ENCODE measurements around the gene ABCC11.

ABCC11 gene

DNA sequence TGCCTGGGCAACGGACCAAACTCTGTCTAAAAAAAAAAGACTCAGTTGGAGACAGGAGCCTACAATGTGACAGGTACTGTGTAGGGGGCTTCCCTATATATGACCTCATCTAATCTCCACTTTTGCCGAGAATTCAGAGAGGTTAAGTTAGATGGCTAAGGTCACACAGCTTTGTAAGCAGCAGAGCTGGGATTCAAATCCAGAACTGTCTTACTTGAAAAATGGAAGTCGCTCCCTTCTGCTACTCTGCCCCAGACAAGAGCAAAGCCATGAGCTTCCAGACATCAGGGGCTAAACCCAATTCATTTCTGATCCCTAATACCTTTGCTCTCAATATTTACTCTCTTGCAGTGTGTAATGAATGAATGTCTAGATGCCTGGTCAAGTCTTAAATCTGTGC is 50.0 kb downstream of the ABCC11 start:
- no peak overlapping the region for H4K12ac ChIP-seq (ENCODE audit: low read depth, low read length)
- H3K79me2 ChIP-seq (ENCODE audit: control insufficient read depth, insufficient read depth, low read length, poor library complexity): no peaks in the 10 kb centered on the region
- no peak overlapping the region for H2BK120ac ChIP-seq (ENCODE audit: insufficient read depth, low read length, poor library complexity)
- H3K18ac ChIP-seq (ENCODE audit: low read length): no peak overlapping the region
- H3K14ac ChIP-seq (ENCODE audit: low read length): no peak overlapping the region
- H3K36me3 ChIP-seq (ENCODE audit: control insufficient read depth in 1 of 2, insufficient read depth in 2 of 2, low read length in 2 of 2): no peaks in the 10 kb centered on the region
- H2AK5ac ChIP-seq (ENCODE audit: low read length): no peak overlapping the region
- no peak overlapping the region for H3K4ac ChIP-seq (ENCODE audit: low read depth, low read length)
- no peak overlapping the region for H3K23ac ChIP-seq (ENCODE audit: low read length)
- H2AFZ ChIP-seq (ENCODE audit: insufficient read depth, low read length, poor library complexity): no peak overlapping the region
- DNase-seq: no peak
- H3K4me1 ChIP-seq (ENCODE audit: control insufficient read depth in 1 of 2, insufficient read depth in 2 of 2, low read length in 2 of 2): no peaks in the 10 kb centered on the region
- H3K27ac ChIP-seq (ENCODE audit: low read depth, low read length): no peak overlapping the region
- H3K9ac ChIP-seq (ENCODE audit: low read length): no peak overlapping the region
- H3K9me3 ChIP-seq (ENCODE audit: insufficient read depth, low read depth, low read length): no peaks in the 10 kb centered on the region
- H3K27me3 ChIP-seq (ENCODE audit: insufficient read depth, low read length): no peaks in the 10 kb centered on the region
- H3K4me2 ChIP-seq (ENCODE audit: low read length): no peak overlapping the region
- H3K4me3 ChIP-seq (ENCODE audit: low read depth, low read length): no peak overlapping the region
- no peak overlapping the region for H4K91ac ChIP-seq (ENCODE audit: low read depth, low read length)
- H4K8ac ChIP-seq (ENCODE audit: low read depth, low read length): no peak overlapping the region
- no CpG with 5 or more reads among the region's 3 CpGs for WGBS (ENCODE audit: extremely low coverage, insufficient coverage, insufficient read length)
- no peaks in the 10 kb centered on the region for H3K79me1 ChIP-seq (ENCODE audit: low read length)
- H2BK12ac ChIP-seq (ENCODE audit: low read length): no peak overlapping the region
- H2BK5ac ChIP-seq (ENCODE audit: low read depth, low read length, poor library complexity): no peak overlapping the region

DNA sequence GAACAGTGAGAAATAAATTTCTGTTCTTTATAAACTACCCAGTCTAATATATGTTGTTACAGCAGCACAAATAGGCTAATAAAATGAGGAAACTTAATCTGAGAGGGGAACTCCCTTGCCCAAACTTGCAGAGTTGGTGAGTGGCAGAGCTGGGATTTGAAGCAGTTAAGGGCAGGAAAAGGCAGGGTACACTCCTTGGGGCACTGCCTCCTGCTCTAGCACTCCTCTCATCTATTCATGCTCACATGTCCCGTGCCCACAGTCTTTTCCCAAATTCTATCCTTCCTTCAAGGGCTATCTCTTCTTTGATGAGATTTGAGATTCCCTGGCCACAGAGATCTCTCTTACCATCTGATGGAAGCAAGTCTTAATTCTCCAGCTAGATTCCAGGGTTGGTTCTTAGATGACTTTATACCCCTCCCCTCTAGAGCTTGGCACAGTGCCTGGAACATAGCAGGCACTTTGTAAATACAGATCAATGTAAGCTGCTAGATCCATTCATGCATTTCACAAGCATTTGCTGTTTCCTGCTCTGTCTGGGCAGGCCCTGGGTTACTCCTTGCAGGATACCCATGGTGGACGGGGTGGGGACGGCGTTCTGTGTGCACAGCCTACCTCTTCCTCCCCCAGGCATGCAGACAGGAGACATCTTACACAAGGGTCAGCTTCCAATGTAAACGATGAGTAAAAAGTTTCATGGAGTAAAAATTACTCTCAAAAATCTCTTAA is 52.3 kb downstream of the ABCC11 start:
- no peaks in the 10 kb centered on the region for H3K79me2 ChIP-seq (ENCODE audit: control insufficient read depth, insufficient read depth, low read length, poor library complexity)
- no peak overlapping the region for H4K8ac ChIP-seq (ENCODE audit: low read depth, low read length)
- no peak for DNase-seq
- H2BK12ac ChIP-seq (ENCODE audit: low read length): no peak overlapping the region
- no peaks in the 10 kb centered on the region for H3K79me1 ChIP-seq (ENCODE audit: low read length)
- H3K23ac ChIP-seq (ENCODE audit: low read length): no peak overlapping the region
- H3K4me1 ChIP-seq (ENCODE audit: control insufficient read depth in 1 of 2, insufficient read depth in 2 of 2, low read length in 2 of 2): no peaks in the 10 kb centered on the region
- H2BK120ac ChIP-seq (ENCODE audit: insufficient read depth, low read length, poor library complexity): no peak overlapping the region
- H2AK5ac ChIP-seq (ENCODE audit: low read length): no peak overlapping the region
- no peak overlapping the region for H3K4me3 ChIP-seq (ENCODE audit: low read depth, low read length)
- H3K27me3 ChIP-seq (ENCODE audit: insufficient read depth, low read length): no peaks in the 10 kb centered on the region
- WGBS (ENCODE audit: extremely low coverage, insufficient coverage, insufficient read length): no CpG with 5 or more reads among the region's 5 CpGs
- no peak overlapping the region for H3K18ac ChIP-seq (ENCODE audit: low read length)
- no peak overlapping the region for H3K9ac ChIP-seq (ENCODE audit: low read length)
- H2AFZ ChIP-seq (ENCODE audit: insufficient read depth, low read length, poor library complexity): no peak overlapping the region
- no peak overlapping the region for H3K27ac ChIP-seq (ENCODE audit: low read depth, low read length)
- H3K36me3 ChIP-seq (ENCODE audit: control insufficient read depth in 1 of 2, insufficient read depth in 2 of 2, low read length in 2 of 2): no peaks in the 10 kb centered on the region
- H3K14ac ChIP-seq (ENCODE audit: low read length): no peak overlapping the region
- no peak overlapping the region for H3K4ac ChIP-seq (ENCODE audit: low read depth, low read length)
- H4K12ac ChIP-seq (ENCODE audit: low read depth, low read length): no peak overlapping the region
- H4K91ac ChIP-seq (ENCODE audit: low read depth, low read length): no peak overlapping the region
- H3K4me2 ChIP-seq (ENCODE audit: low read length): no peak overlapping the region
- H3K9me3 ChIP-seq (ENCODE audit: insufficient read depth, low read depth, low read length): no peaks in the 10 kb centered on the region
- H2BK5ac ChIP-seq (ENCODE audit: low read depth, low read length, poor library complexity): no peak overlapping the region

DNA sequence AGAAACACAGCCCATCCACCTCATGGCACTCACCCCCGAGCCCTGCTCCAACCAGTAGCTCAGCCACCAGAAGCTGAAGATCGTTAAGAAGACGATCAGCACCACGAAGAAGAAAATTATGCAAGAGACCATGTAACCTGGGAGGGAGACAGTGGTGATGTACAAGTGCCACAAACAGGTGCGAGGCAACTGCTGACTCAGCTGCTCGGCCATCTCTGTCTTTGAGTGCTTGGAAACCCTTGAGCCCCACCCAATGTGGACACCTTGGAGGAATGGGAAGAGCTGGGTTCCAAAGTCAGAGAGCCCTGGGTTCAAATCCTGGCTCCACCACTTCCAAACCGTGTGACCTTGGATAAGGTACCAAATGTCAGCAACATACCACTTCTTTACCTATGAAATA is 53.5 kb downstream of the ABCC11 start:
- Histone ChIP-seq H2BK12ac (ENCODE audit: low read length) (no peak overlapping the region), H4K12ac (ENCODE audit: low read depth, low read length) (no peak overlapping the region), H3K4me2 (ENCODE audit: low read length) (no peak overlapping the region), H3K9me3 (ENCODE audit: insufficient read depth, low read depth, low read length) (no peaks in the 10 kb centered on the region), H3K27me3 (ENCODE audit: insufficient read depth, low read length) (no peaks in the 10 kb centered on the region), H3K23ac (ENCODE audit: low read length) (no peak overlapping the region), H3K4me1 (ENCODE audit: control insufficient read depth in 1 of 2, insufficient read depth in 2 of 2, low read length in 2 of 2) (no peaks in the 10 kb centered on the region), H3K79me2 (ENCODE audit: control insufficient read depth, insufficient read depth, low read length, poor library complexity) (no peaks in the 10 kb centered on the region), H3K27ac (ENCODE audit: low read depth, low read length) (no peak overlapping the region), H3K4ac (ENCODE audit: low read depth, low read length) (no peak overlapping the region), H4K8ac (ENCODE audit: low read depth, low read length) (no peak overlapping the region), H3K18ac (ENCODE audit: low read length) (no peak overlapping the region), H3K79me1 (ENCODE audit: low read length) (no peaks in the 10 kb centered on the region), H2BK5ac (ENCODE audit: low read depth, low read length, poor library complexity) (no peak overlapping the region), H3K9ac (ENCODE audit: low read length) (no peak overlapping the region), H2BK120ac (ENCODE audit: insufficient read depth, low read length, poor library complexity) (no peak overlapping the region), H2AFZ (ENCODE audit: insufficient read depth, low read length, poor library complexity) (no peak overlapping the region), H3K4me3 (ENCODE audit: low read depth, low read length) (no peak overlapping the region), H3K36me3 (ENCODE audit: control insufficient read depth in 1 of 2, insufficient read depth in 2 of 2, low read length in 2 of 2) (no peaks in the 10 kb centered on the region), H3K14ac (ENCODE audit: low read length) (no peak overlapping the region), H4K91ac (ENCODE audit: low read depth, low read length) (no peak overlapping the region), H2AK5ac (ENCODE audit: low read length) (no peak overlapping the region)
- DNase-seq: no peak
- no CpG with 5 or more reads among the region's 7 CpGs for WGBS (ENCODE audit: extremely low coverage, insufficient coverage, insufficient read length)

DNA sequence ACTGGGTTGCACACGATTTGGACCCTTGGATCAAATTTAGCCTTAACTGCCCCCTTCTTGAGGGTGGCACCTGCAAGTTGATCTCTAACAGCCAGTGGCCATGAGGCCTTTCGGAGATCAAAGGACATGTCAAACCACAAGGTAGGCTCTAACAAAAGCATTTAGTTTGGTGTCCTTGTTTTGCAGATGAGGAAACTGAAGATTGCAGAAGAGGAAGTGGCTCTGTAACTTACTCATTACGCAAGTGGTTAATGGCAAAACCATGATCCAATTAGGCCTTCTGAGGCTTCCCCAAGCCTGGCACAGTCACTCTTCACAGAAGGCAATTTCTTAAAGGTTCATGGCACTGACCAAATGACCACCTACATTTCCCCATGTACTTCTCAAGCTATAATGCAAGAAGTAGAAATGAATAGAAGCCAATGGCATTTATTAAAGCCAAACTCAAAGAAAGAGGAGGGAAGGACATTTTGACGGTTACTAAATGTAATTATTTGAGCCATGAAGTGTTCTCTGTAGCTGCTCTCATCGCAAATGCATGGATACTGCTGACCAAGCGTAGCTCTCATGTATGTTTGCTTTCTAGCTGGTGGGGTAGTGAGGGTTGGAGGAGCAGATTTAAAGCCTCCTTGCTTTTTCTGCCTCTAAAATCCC is 58.8 kb downstream of the ABCC11 start:
- WGBS (ENCODE audit: extremely low coverage, insufficient coverage, insufficient read length): no CpG with 5 or more reads among the region's 6 CpGs
- H2BK5ac ChIP-seq (ENCODE audit: low read depth, low read length, poor library complexity): no peak overlapping the region

More for the DNA sequence above, 58.8 kb downstream of the ABCC11 start:
- H3K18ac ChIP-seq (ENCODE audit: low read length): no peak overlapping the region
- H2AK5ac ChIP-seq (ENCODE audit: low read length): no peak overlapping the region
- no peak overlapping the region for H4K91ac ChIP-seq (ENCODE audit: low read depth, low read length)
- H4K8ac ChIP-seq (ENCODE audit: low read depth, low read length): no peak overlapping the region
- no peak overlapping the region for H3K4ac ChIP-seq (ENCODE audit: low read depth, low read length)
- H4K12ac ChIP-seq (ENCODE audit: low read depth, low read length): no peak overlapping the region
- H2BK12ac ChIP-seq (ENCODE audit: low read length): no peak overlapping the region
- H3K27me3 ChIP-seq (ENCODE audit: insufficient read depth, low read length): no peaks in the 10 kb centered on the region
- no peak overlapping the region for H3K9ac ChIP-seq (ENCODE audit: low read length)
- H3K27ac ChIP-seq (ENCODE audit: low read depth, low read length): no peak overlapping the region
- no peaks in the 10 kb centered on the region for H3K36me3 ChIP-seq (ENCODE audit: control insufficient read depth in 1 of 2, insufficient read depth in 2 of 2, low read length in 2 of 2)
- no peak overlapping the region for H2AFZ ChIP-seq (ENCODE audit: insufficient read depth, low read length, poor library complexity)
- no peak overlapping the region for H2BK120ac ChIP-seq (ENCODE audit: insufficient read depth, low read length, poor library complexity)
- H3K79me2 ChIP-seq (ENCODE audit: control insufficient read depth, insufficient read depth, low read length, poor library complexity): no peaks in the 10 kb centered on the region
- no peaks in the 10 kb centered on the region for H3K4me1 ChIP-seq (ENCODE audit: control insufficient read depth in 1 of 2, insufficient read depth in 2 of 2, low read length in 2 of 2)
- H3K79me1 ChIP-seq (ENCODE audit: low read length): no peaks in the 10 kb centered on the region
- H3K14ac ChIP-seq (ENCODE audit: low read length): no peak overlapping the region
- DNase-seq: peak in 1 of 2 donors; percentile 4
- H3K9me3 ChIP-seq (ENCODE audit: insufficient read depth, low read depth, low read length): no peaks in the 10 kb centered on the region
- no peak overlapping the region for H3K4me3 ChIP-seq (ENCODE audit: low read depth, low read length)
- H3K4me2 ChIP-seq (ENCODE audit: low read length): no peak overlapping the region
- H3K23ac ChIP-seq (ENCODE audit: low read length): no peak overlapping the region
